Measurements from ENCODE around the gene FNDC3B. TPM values are rescaled to one million over a fixed set of nuclear protein-coding genes. Genes with fewer than 3 reads are reported as not detected.

FNDC3B gene
- total RNA-seq, 2 experiments from 2014 or later: 14.4 to 17.8 TPM

DNA sequence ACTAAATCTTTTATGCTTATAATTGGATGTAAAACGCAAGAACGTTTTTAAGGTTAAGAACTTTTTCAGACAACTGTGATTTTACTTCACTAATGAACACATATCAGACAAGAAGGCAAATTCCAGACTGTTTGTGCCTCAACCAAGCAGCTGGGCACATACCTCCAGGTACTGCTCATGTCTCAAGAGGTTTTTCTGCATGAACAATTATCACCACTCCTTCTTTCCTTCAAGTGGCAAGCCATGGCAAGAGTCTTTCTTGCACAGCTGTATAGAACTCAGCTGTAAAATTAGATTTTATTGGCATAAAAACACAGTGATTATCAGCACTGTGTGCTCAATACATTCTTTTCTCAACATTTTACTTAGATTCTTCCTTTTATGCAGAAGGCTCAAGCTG is 64.3 kb downstream of the FNDC3B start:
- POLR2A ChIA-PET: no interaction called here
- DNase-seq: no peak
- CTCF ChIA-PET: interaction anchor here (0.9 kb wide), 1 partner anchor 229 kb away, joined by 3 read pairs; no protein-coding TSS in a partner anchor

DNA sequence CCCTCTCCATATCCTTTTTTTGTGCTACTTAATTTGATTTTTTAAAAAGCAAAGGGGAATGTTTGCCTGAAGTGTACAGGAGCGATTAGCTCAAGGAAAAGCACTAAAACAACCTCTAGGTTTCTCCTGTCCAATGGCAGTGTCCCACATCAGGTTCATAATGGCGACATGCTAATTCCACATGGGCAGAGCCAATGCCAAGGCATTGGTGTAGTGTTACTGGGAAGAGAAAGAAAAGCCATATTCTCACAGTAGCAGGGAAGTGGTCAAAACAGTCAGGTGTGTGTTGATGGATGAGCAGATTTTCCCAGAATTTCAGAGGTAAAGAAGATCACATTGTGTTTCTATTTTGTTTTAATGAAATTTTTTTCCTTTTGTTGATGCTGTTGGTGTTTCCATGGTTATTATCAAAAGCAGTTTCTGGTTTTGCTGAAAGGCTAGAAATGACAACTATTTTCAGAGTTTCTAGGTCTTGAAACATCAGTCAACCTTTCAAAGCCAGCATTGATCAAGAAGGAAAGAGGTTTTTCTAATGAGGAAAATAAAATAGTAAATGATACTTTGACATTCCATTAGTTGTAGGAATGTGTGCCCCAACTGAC is 65.2 kb downstream of the FNDC3B start:
- DNase-seq: no peak
- intact Hi-C loops (cut with micrococcal nuclease): no loop called here
- ChIA-PET POLR2A (interaction anchor here (1.3 kb wide), 1 partner anchor 25 kb away, joined by 4 read pairs; no protein-coding TSS in a partner anchor), CTCF (interaction anchor here (0.7 to 0.9 kb wide), 2 partner anchors 127 to 228 kb away, joined by 3 to 4 read pairs; no protein-coding TSS in a partner anchor)
- H3K27me3 Mint-ChIP-seq: no peaks in the 10 kb centered on the region
- no peaks in the 10 kb centered on the region for H3K9me3 Mint-ChIP-seq
- H3K4me1 Mint-ChIP-seq (ENCODE audit: low read depth): peaks cover 73% of the 10 kb centered on the region
- no peak overlapping the region for H3K4me3 Mint-ChIP-seq
- H3K36me3 Mint-ChIP-seq: no peaks in the 10 kb centered on the region
- no peak overlapping the region for H3K27ac Mint-ChIP-seq

More for the DNA sequence above, 64.3 kb downstream of the FNDC3B start:
- no peak overlapping the region for H3K27ac Mint-ChIP-seq
- H3K9me3 Mint-ChIP-seq: no peaks in the 10 kb centered on the region
- no peaks in the 10 kb centered on the region for H3K36me3 Mint-ChIP-seq
- H3K4me1 Mint-ChIP-seq (ENCODE audit: low read depth): peaks cover 73% of the 10 kb centered on the region
- H3K27me3 Mint-ChIP-seq: no peaks in the 10 kb centered on the region
- intact Hi-C loops (cut with micrococcal nuclease): no loop called here
- no peak overlapping the region for H3K4me3 Mint-ChIP-seq

DNA sequence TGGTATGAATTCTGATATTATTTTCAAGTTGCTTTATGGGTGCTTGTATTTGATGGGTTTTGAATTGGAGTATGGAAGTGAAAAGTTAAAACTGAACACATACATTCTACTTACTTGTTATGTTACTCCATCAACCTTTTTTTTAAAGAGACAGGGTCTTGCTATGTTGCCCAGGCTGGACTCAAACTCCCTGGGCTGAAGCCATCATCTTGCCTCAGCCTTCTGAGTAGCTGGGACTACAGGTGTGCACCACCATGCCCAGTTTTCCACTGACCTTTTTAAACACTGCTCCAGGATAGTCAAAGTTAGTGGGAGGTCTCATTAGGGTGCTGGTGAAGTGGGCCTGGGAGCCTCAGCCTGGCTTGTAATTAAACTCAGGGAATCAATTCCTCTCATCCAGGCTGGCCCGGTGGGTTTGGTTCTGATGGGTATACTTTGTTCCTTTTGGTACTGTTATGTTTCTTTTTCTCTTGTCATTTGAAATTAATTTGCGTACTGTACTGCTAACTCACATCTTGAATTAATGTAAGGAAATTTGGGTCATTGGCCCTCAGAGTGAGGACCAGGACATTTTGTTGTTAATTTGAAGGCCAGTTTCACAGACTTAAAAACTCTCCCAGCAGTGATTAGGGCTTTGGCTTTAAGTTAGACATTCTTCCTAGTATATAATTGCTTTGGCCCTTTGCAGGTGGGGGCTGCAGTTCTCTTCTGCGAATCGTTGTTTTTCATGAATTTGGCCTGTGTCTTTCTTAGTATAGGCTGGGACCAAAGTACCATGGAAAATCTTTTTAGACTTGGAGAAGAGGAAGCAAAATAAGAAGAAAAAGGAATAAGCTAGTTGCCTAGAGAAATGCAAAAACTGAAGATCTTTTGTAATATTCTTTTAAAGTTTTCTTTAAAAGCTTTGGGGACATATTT is 66.9 kb downstream of the FNDC3B start:
- Mint-ChIP-seq H3K4me1 (ENCODE audit: low read depth) (peaks cover 73% of the 10 kb centered on the region), H3K36me3 (no peaks in the 10 kb centered on the region), H3K27me3 (no peaks in the 10 kb centered on the region), H3K9me3 (no peaks in the 10 kb centered on the region), H3K27ac (no peak overlapping the region), H3K4me3 (no peak overlapping the region)
- ChIA-PET CTCF (interaction anchor here (0.7 to 2.6 kb wide), 10 partner anchors 11 to 235 kb away, joined by 3 to 14 read pairs (median 7); partner anchors contain the start of gene FNDC3B), POLR2A (interaction anchor here (0.9 to 2.4 kb wide), 9 partner anchors 19 to 67 kb away, joined by 3 to 9 read pairs (median 3); partner anchors contain the start of gene FNDC3B)
- intact Hi-C loops (cut with micrococcal nuclease): loop anchor here (2.0 kb wide), 1 partner anchor 417 kb away; the partner anchor contains the start of gene TNFSF10
- DNase-seq: no peak

DNA sequence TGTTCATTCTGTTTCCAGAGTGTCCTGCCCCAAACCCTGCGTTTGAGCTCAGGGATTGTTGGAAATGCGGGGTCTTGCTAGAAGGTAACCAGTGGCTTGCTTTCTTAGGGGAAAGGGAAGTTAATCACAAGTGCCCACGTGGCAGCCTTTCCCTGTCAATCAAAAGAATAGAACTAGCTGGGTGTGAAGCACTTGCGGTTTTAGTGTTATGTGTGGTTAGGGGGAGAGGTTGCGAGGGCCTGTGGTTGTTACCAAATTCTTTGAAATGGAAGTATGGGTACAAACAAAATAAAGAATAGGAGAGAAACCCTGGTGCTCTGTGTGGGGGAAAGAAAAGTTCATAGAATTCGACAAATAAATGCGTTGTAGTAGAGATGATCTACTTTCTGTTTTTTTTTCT is 67.6 kb downstream of the FNDC3B start:
- peaks cover 72% of the 10 kb centered on the region for H3K4me1 Mint-ChIP-seq (ENCODE audit: low read depth)
- ChIA-PET CTCF (interaction anchor here (0.7 to 2.6 kb wide), 10 partner anchors 12 to 234 kb away, joined by 3 to 14 read pairs (median 7); partner anchors contain the start of gene FNDC3B), POLR2A (interaction anchor here (1.0 to 2.4 kb wide), 9 partner anchors 19 to 226 kb away, joined by 3 to 9 read pairs (median 3); partner anchors contain the start of gene FNDC3B)
- no peaks in the 10 kb centered on the region for H3K36me3 Mint-ChIP-seq
- no peaks in the 10 kb centered on the region for H3K9me3 Mint-ChIP-seq
- peak; percentile 74 for DNase-seq
- H3K27ac Mint-ChIP-seq: peak overlapping the region; percentile 89
- intact Hi-C loops (cut with micrococcal nuclease): loop anchor here (1.0 to 2.0 kb wide), 10 partner anchors 12 to 485 kb away; partner anchors contain the start of genes FNDC3B and TNFSF10
- peak overlapping the region; percentile 59 for H3K4me3 Mint-ChIP-seq
- no peaks in the 10 kb centered on the region for H3K27me3 Mint-ChIP-seq

GRCh38 chr3:172107403-172107802 is 68.0 kb downstream of the FNDC3B start:
- intact Hi-C loops (cut with micrococcal nuclease): loop anchor here (1.0 to 2.0 kb wide), 10 partner anchors 12 to 485 kb away; partner anchors contain the start of genes FNDC3B and TNFSF10

GRCh38 chr3:172110127-172110779 is 70.9 kb downstream of the FNDC3B start:
- Mint-ChIP-seq H3K4me3 (no peak overlapping the region), H3K9me3 (no peaks in the 10 kb centered on the region), H3K27ac (no peak overlapping the region), H3K36me3 (peaks cover 9% of the 10 kb centered on the region), H3K27me3 (no peaks in the 10 kb centered on the region), H3K4me1 (ENCODE audit: low read depth) (peaks cover 48% of the 10 kb centered on the region)
- ChIA-PET CTCF (no interaction called here), POLR2A (no interaction called here)
- intact Hi-C loops (cut with micrococcal nuclease): no loop called here
- DNase-seq: no peak

More at GRCh38 chr3:172107403-172107802, 68.0 kb downstream of the FNDC3B start:
- CTCF ChIA-PET: interaction anchor here (0.6 to 2.6 kb wide), 13 partner anchors 12 to 234 kb away, joined by 3 to 14 read pairs (median 6); partner anchors contain the start of gene FNDC3B
- Mint-ChIP-seq H3K36me3 (no peaks in the 10 kb centered on the region), H3K4me1 (ENCODE audit: low read depth) (peaks cover 68% of the 10 kb centered on the region), H3K27me3 (no peaks in the 10 kb centered on the region), H3K9me3 (no peaks in the 10 kb centered on the region), H3K4me3 (peak overlapping the region; percentile 59), H3K27ac (peak overlapping the region; percentile 89)
- POLR2A ChIA-PET: interaction anchor here (1.0 to 2.4 kb wide), 12 partner anchors 20 to 225 kb away, joined by 3 to 9 read pairs (median 4); partner anchors contain the start of gene FNDC3B
- peak; percentile 76 for DNase-seq

DNA sequence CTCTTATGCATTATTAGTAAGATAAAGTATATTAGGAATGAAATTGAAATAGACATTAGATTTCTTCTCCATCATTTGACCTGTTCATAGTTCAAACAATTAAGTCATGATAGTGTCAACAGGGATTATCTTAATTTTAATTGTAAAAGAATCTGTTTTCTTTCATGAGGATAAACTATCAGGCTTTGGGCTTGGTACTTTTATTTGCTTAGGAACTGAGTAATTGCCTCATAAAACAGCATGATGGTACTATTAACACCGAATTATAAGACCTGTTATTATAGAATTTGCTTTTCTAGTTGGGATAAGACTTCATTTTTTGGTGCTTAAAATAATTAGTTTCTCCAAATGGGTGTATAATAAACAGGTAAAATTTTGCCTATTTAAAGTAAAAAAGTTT is 71.8 kb downstream of the FNDC3B start:
- peaks cover 9% of the 10 kb centered on the region for H3K36me3 Mint-ChIP-seq
- peaks cover 39% of the 10 kb centered on the region for H3K4me1 Mint-ChIP-seq (ENCODE audit: low read depth)
- POLR2A ChIA-PET: no interaction called here

DNA sequence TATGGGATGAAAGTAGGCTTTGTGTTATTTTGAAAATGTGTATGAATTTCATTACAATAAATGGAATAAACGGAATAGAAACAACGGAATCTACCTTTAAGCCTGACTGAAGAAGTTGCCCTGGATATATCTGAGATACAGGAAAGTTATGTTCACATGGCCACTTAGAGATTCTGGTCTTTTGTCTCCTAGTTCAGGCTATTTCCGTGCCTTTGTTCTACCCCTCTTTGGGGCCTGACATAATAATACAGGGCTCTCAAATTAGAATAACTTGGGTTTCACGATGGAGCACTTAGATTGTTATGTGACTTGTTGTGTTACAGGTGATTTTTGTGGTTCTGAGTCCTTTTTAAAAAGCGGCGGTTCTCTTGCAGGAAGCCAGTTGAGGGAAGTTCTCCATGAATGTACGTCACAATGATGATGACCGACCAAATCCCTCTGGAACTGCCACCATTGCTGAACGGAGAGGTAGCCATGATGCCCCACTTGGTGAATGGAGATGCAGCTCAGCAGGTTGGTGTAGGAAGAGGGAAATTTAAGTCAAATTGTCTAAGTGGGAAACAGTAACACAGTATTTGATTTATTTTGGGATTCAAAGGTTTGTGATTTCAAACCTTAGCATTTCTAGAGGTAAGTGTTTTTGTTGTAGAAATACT is 72.8 kb downstream of the FNDC3B start:
- no peak for DNase-seq
- Mint-ChIP-seq H3K4me1 (ENCODE audit: low read depth) (peaks cover 28% of the 10 kb centered on the region), H3K4me3 (no peak overlapping the region), H3K9me3 (no peaks in the 10 kb centered on the region), H3K27me3 (no peaks in the 10 kb centered on the region), H3K27ac (no peak overlapping the region), H3K36me3 (peaks cover 9% of the 10 kb centered on the region)
- ChIA-PET CTCF (interaction anchor here (0.6 kb wide), 1 partner anchor 71 kb away, joined by 3 read pairs; no protein-coding TSS in a partner anchor), POLR2A (no interaction called here)
- intact Hi-C loops (cut with micrococcal nuclease): no loop called here

More for the DNA sequence above, 71.8 kb downstream of the FNDC3B start:
- H3K27me3 Mint-ChIP-seq: no peaks in the 10 kb centered on the region
- H3K9me3 Mint-ChIP-seq: no peaks in the 10 kb centered on the region
- DNase-seq: no peak
- H3K27ac Mint-ChIP-seq: no peak overlapping the region
- no peak overlapping the region for H3K4me3 Mint-ChIP-seq
- intact Hi-C loops (cut with micrococcal nuclease): no loop called here
- CTCF ChIA-PET: no interaction called here

- Mint-ChIP-seq H3K27ac (no peak overlapping the region), H3K4me1 (ENCODE audit: low read depth) (peaks cover 23% of the 10 kb centered on the region), H3K36me3 (peaks cover 10% of the 10 kb centered on the region), H3K9me3 (no peaks in the 10 kb centered on the region), H3K27me3 (no peaks in the 10 kb centered on the region), H3K4me3 (no peak overlapping the region)
- POLR2A ChIA-PET: no interaction called here
- DNase-seq: no peak
- CTCF ChIA-PET: interaction anchor here (0.6 kb wide), 1 partner anchor 70 kb away, joined by 3 read pairs; no protein-coding TSS in a partner anchor
- intact Hi-C loops (cut with micrococcal nuclease): no loop called here
Observed at GRCh38 chr3:172112734-172113120, 73.3 kb downstream of the FNDC3B start.

DNA sequence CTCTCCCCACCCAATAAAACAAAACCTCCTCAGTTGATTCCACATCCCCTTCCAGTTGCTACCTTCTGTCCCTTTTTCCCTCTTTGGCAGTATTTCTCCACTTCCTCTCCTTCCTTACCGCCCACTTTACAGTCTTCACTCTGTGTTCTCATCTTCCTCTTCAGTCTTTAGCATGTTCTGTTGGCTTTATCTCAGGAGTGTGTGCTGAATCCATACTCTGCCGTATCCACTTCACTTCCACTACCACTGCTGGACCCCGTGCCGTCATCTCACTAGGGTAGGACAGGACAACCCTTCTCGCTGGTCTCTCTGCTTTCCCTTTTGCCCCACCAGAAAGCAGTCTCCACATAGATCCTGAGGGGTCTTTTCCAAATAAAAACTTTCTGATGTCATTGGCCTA is 74.3 kb downstream of the FNDC3B start:
- intact Hi-C loops (cut with micrococcal nuclease): no loop called here
- CTCF ChIA-PET: no interaction called here
- H3K36me3 Mint-ChIP-seq: peaks cover 18% of the 10 kb centered on the region
- POLR2A ChIA-PET: no interaction called here
- DNase-seq: no peak
- no peaks in the 10 kb centered on the region for H3K27me3 Mint-ChIP-seq
- H3K9me3 Mint-ChIP-seq: no peaks in the 10 kb centered on the region
- no peak overlapping the region for H3K27ac Mint-ChIP-seq
- H3K4me3 Mint-ChIP-seq: no peak overlapping the region
- H3K4me1 Mint-ChIP-seq (ENCODE audit: low read depth): peaks cover 13% of the 10 kb centered on the region

- POLR2A ChIA-PET: no interaction called here
- DNase-seq: no peak
- H3K4me3 Mint-ChIP-seq: no peak overlapping the region
- CTCF ChIA-PET: no interaction called here
- no peaks in the 10 kb centered on the region for H3K9me3 Mint-ChIP-seq
- H3K4me1 Mint-ChIP-seq (ENCODE audit: low read depth): peaks cover 5% of the 10 kb centered on the region
- intact Hi-C loops (cut with micrococcal nuclease): no loop called here
- H3K27ac Mint-ChIP-seq: no peak overlapping the region
- H3K27me3 Mint-ChIP-seq: no peaks in the 10 kb centered on the region
- H3K36me3 Mint-ChIP-seq: peaks cover 18% of the 10 kb centered on the region
Observed at GRCh38 chr3:172115059-172115458, 75.7 kb downstream of the FNDC3B start.

Measured in activated CD4-positive, alpha-beta memory T cell treated with anti-CD3 and anti-CD28 coated beads for 36 hours (primary cell).